Measurements from ENCODE around the gene IQSEC1.

The IQSEC1 gene

DNA sequence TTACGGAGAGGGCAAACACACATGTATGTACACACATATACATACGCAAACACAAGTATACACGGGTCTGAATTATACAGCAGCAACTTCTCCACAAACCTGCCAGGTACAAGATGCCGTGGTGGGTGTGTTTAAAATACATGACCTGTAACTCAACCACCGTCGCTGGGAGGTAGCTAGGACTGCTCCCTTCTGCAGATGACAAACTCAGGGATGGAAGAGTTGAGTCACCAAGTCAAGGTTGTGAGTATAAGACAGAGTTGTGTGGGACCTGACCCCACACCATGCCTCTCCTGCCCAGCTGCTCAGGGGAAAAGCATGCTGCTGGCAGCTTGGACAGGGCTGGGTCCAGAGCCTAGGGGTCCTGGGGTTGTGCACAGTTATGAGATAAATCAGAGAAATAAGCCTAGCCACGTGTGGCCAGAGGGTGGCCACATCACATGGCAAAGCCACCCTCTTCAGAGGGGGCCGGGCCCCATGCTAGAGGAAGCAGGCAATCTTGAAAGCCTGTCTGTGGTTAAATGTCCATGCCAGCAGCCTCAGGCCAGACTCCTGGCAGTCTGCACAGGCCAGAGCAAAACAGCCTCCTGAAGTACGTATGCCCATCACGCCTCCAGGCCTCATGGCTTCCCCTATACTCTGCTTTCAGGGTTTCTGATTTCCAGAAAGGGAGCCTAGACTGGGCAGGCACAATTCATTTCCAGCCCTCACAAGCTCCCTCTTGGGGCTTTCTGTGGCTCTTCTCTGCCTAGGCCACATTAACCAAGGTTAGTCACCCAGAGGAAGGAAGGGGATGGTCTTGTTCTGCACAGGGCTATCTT is 124.1 kb downstream of the IQSEC1 start:
- in situ Hi-C loops (cut with HindIII; ENCODE audit: low sequenced_read_pairs): no loop called here
- H3K4me3 ChIP-seq (ENCODE audit: low read depth, low read length): no peak overlapping the region
- TF ChIP-seq, protein P1, sequence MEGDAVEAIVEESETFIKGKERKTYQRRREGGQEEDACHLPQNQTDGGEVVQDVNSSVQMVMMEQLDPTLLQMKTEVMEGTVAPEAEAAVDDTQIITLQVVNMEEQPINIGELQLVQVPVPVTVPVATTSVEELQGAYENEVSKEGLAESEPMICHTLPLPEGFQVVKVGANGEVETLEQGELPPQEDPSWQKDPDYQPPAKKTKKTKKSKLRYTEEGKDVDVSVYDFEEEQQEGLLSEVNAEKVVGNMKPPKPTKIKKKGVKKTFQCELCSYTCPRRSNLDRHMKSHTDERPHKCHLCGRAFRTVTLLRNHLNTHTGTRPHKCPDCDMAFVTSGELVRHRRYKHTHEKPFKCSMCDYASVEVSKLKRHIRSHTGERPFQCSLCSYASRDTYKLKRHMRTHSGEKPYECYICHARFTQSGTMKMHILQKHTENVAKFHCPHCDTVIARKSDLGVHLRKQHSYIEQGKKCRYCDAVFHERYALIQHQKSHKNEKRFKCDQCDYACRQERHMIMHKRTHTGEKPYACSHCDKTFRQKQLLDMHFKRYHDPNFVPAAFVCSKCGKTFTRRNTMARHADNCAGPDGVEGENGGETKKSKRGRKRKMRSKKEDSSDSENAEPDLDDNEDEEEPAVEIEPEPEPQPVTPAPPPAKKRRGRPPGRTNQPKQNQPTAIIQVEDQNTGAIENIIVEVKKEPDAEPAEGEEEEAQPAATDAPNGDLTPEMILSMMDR (IDR thresholded peaks at IDR 0.05; ENCODE audit: low read depth, low read length): no peak
- DNase-seq (ENCODE audit: low read depth, low spot score): peak; percentile 33

DNA sequence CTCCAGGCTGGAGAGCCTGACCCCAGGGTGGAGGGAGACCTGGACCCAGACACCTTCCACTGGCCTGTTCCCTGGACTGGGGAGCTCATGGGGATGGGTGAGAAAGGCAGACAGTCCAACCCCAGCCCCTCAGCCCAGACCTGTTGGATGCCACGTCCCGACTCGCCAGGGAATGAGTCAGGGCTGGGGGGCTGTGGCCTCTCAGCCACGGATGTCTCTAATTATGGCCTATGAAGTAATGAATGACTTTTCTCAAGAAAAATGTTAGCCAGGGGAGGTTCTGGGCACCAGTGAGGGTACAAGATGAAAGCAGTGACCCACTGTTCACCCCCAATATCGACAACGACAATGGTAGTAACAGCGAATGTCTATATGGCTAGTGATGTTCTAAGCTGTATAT is 124.9 kb downstream of the IQSEC1 start:
- H3K4me3 ChIP-seq (ENCODE audit: low read depth, low read length): no peak overlapping the region
- in situ Hi-C loops (cut with HindIII; ENCODE audit: low sequenced_read_pairs): no loop called here
- TF ChIP-seq, protein P1 (IDR thresholded peaks at IDR 0.05; ENCODE audit: low read depth, low read length): no peak
- DNase-seq (ENCODE audit: low read depth, low spot score): peak; percentile 36

GRCh38 chr3:12947504-12948369 is 125.5 kb downstream of the IQSEC1 start:
- TF ChIP-seq, protein P1 (IDR thresholded peaks at IDR 0.05; ENCODE audit: low read depth, low read length): peak; percentile 21
- no peak overlapping the region for H3K4me3 ChIP-seq (ENCODE audit: low read depth, low read length)
- DNase-seq (ENCODE audit: low read depth, low spot score): peak; percentile 68
- in situ Hi-C loops (cut with HindIII; ENCODE audit: low sequenced_read_pairs): no loop called here

GRCh38 chr3:12946649-12947316 is 126.4 kb downstream of the IQSEC1 start:
- in situ Hi-C loops (cut with HindIII; ENCODE audit: low sequenced_read_pairs): no loop called here
- H3K4me3 ChIP-seq (ENCODE audit: low read depth, low read length): no peak overlapping the region
- TF ChIP-seq, protein P1 (IDR thresholded peaks at IDR 0.05; ENCODE audit: low read depth, low read length): no peak
- peak; percentile 17 for DNase-seq (ENCODE audit: low read depth, low spot score)

- no peak overlapping the region for H3K4me3 ChIP-seq (ENCODE audit: low read depth, low read length)
- no peak for DNase-seq (ENCODE audit: low read depth, low spot score)
- TF ChIP-seq, protein P1 (IDR thresholded peaks at IDR 0.05; ENCODE audit: low read depth, low read length): no peak
- in situ Hi-C loops (cut with HindIII; ENCODE audit: low sequenced_read_pairs): no loop called here
Observed at GRCh38 chr3:12946251-12946648, 127.0 kb downstream of the IQSEC1 start.

DNA sequence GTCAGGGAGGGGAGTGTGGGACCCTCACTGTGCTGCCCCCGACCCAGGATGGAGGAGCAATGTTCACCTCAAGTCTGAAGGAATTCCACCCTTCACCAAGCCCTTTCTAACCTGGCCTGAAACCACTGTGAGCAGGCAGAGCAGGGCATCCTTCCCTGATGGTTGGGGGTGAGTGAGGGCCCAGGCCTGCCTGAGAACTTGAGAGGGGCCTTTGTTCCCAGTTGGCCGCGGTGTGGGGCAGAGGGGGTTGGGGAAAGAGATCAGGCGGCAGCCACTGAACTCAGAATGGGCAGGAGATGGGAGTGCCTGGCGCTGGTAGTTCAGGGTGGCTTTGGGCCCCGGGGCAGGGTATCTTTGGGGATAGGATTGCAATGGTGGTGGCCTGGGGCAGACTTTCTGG is 128.4 kb downstream of the IQSEC1 start:
- H3K4me3 ChIP-seq (ENCODE audit: low read depth, low read length): no peak overlapping the region
- TF ChIP-seq, protein P1 (IDR thresholded peaks at IDR 0.05; ENCODE audit: low read depth, low read length): no peak
- in situ Hi-C loops (cut with HindIII; ENCODE audit: low sequenced_read_pairs): no loop called here
- no peak for DNase-seq (ENCODE audit: low read depth, low spot score)

All from astrocyte of the spinal cord (primary cell).